ENCODE data around the gene MON2. TPM values are rescaled to one million over a fixed set of nuclear protein-coding genes. Genes with fewer than 3 reads are reported as not detected.

Gene MON2
- total and polyA plus RNA-seq, 2 donors (not counting 1 experiment from before 2014, with no cell fraction given), result 12.3 to 43.8 TPM

GRCh38 chr12:62436164-62436503 is 30.5 kb upstream of the MON2 start:
- H3K27ac ChIP-seq (ENCODE audit: insufficient read depth, low read length), result no peak overlapping the region
- H2AFZ ChIP-seq (ENCODE audit: low read length), result peak overlapping the region; percentile 35
- peaks cover 2% of the 10 kb centered on the region for H3K4me1 ChIP-seq (ENCODE audit: control insufficient read depth, extremely low read depth, insufficient read depth, low read length)
- TF ChIP-seq CTCF (conservative IDR thresholded peaks at IDR 0.05 in 1 of 2, IDR thresholded peaks at IDR 0.05 in 1 of 2; ENCODE audit: low read depth in 1 of 2, low read length in 2 of 2), result no peak
- TF ChIP-seq EZH2 (IDR thresholded peaks at IDR 0.05; ENCODE audit: low read length, missing control alignments), result no peak
- H3K79me2 ChIP-seq (ENCODE audit: control insufficient read depth, insufficient read depth, low read length), result no peaks in the 10 kb centered on the region
- DNase-seq (ENCODE audit: low read depth in 2 of 2), result no peak
- no peak overlapping the region for H3K9ac ChIP-seq (ENCODE audit: insufficient read depth, low read length)
- no peaks in the 10 kb centered on the region for H3K9me3 ChIP-seq (ENCODE audit: control insufficient read depth, insufficient read depth, low read depth, low read length)
- peak overlapping the region; percentile 54 for H3K4me2 ChIP-seq (ENCODE audit: extremely low read depth, insufficient read depth, low read length)
- H3K36me3 ChIP-seq (ENCODE audit: control insufficient read depth, insufficient read depth, low read length), result no peaks in the 10 kb centered on the region
- no peaks in the 10 kb centered on the region for H3K27me3 ChIP-seq (ENCODE audit: control insufficient read depth, insufficient read depth, low read length)
- H3K4me3 ChIP-seq (replicated peaks in 1 of 4; ENCODE audit: control extremely low read depth in 1 of 4, insufficient read depth in 1 of 4, low read depth in 3 of 4, low read length in 4 of 4), result peak overlapping the region in 1 of 4 experiments; percentile 58
- H4K20me1 ChIP-seq (ENCODE audit: control insufficient read depth, extremely low read depth, insufficient read depth, low read length), result no peaks in the 10 kb centered on the region

GRCh38 chr12:62438098-62438692 is 28.4 kb upstream of the MON2 start:
- no peaks in the 10 kb centered on the region for H3K36me3 ChIP-seq (ENCODE audit: control insufficient read depth, insufficient read depth, low read length)
- TF ChIP-seq EZH2 (IDR thresholded peaks at IDR 0.05; ENCODE audit: low read length, missing control alignments) (no peak), CTCF (conservative IDR thresholded peaks at IDR 0.05 in 1 of 2, IDR thresholded peaks at IDR 0.05 in 1 of 2; ENCODE audit: low read depth in 1 of 2, low read length in 2 of 2) (peak; percentile 48 to 59)

GRCh38 chr12:62446754-62447452 is 19.7 kb upstream of the MON2 start:
- H3K4me1 ChIP-seq (ENCODE audit: control insufficient read depth, extremely low read depth, insufficient read depth, low read length), result no peaks in the 10 kb centered on the region
- no peaks in the 10 kb centered on the region for H3K36me3 ChIP-seq (ENCODE audit: control insufficient read depth, insufficient read depth, low read length)
- H2AFZ ChIP-seq (ENCODE audit: low read length), result no peak overlapping the region
- no peaks in the 10 kb centered on the region for H3K9me3 ChIP-seq (ENCODE audit: control insufficient read depth, insufficient read depth, low read depth, low read length)
- no peak overlapping the region for H3K4me2 ChIP-seq (ENCODE audit: extremely low read depth, insufficient read depth, low read length)
- no peak overlapping the region for H3K27ac ChIP-seq (ENCODE audit: insufficient read depth, low read length)
- H3K27me3 ChIP-seq (ENCODE audit: control insufficient read depth, insufficient read depth, low read length), result peaks cover 6% of the 10 kb centered on the region
- TF ChIP-seq CTCF (conservative IDR thresholded peaks at IDR 0.05 in 1 of 2, IDR thresholded peaks at IDR 0.05 in 1 of 2; ENCODE audit: low read depth in 1 of 2, low read length in 2 of 2) (no peak), EZH2 (IDR thresholded peaks at IDR 0.05; ENCODE audit: low read length, missing control alignments) (no peak)
- H4K20me1 ChIP-seq (ENCODE audit: control insufficient read depth, extremely low read depth, insufficient read depth, low read length), result no peaks in the 10 kb centered on the region
- no peak overlapping the region for H3K4me3 ChIP-seq (replicated peaks in 1 of 4; ENCODE audit: control extremely low read depth in 1 of 4, insufficient read depth in 1 of 4, low read depth in 3 of 4, low read length in 4 of 4)
- DNase-seq (ENCODE audit: low read depth in 2 of 2), result no peak
- H3K79me2 ChIP-seq (ENCODE audit: control insufficient read depth, insufficient read depth, low read length), result no peaks in the 10 kb centered on the region
- no peak overlapping the region for H3K9ac ChIP-seq (ENCODE audit: insufficient read depth, low read length)

More at GRCh38 chr12:62438098-62438692, 28.4 kb upstream of the MON2 start:
- no peaks in the 10 kb centered on the region for H4K20me1 ChIP-seq (ENCODE audit: control insufficient read depth, extremely low read depth, insufficient read depth, low read length)
- H3K27ac ChIP-seq (ENCODE audit: insufficient read depth, low read length), result no peak overlapping the region
- H3K4me3 ChIP-seq (replicated peaks in 1 of 4; ENCODE audit: control extremely low read depth in 1 of 4, insufficient read depth in 1 of 4, low read depth in 3 of 4, low read length in 4 of 4), result no peak overlapping the region
- H3K9ac ChIP-seq (ENCODE audit: insufficient read depth, low read length), result no peak overlapping the region
- no peak overlapping the region for H3K4me2 ChIP-seq (ENCODE audit: extremely low read depth, insufficient read depth, low read length)
- H3K27me3 ChIP-seq (ENCODE audit: control insufficient read depth, insufficient read depth, low read length), result no peaks in the 10 kb centered on the region
- H3K79me2 ChIP-seq (ENCODE audit: control insufficient read depth, insufficient read depth, low read length), result no peaks in the 10 kb centered on the region
- H2AFZ ChIP-seq (ENCODE audit: low read length), result no peak overlapping the region
- H3K9me3 ChIP-seq (ENCODE audit: control insufficient read depth, insufficient read depth, low read depth, low read length), result no peaks in the 10 kb centered on the region
- peaks cover 2% of the 10 kb centered on the region for H3K4me1 ChIP-seq (ENCODE audit: control insufficient read depth, extremely low read depth, insufficient read depth, low read length)
- DNase-seq (ENCODE audit: low read depth in 2 of 2), result peak; percentile 32 to 74
